Mucosa of rectum (tissue), 2 donors: ENCODE measurements around the gene OR8S1.
"Not testable (repeated sequence)": the region's sequence is repeated elsewhere in the genome, so short reads cannot be mapped to it uniquely, and the experiment has no call there.

Experiments used
- H3K27ac ChIP-seq, 2 donors: one replicate each; pipeline ENCODE4 v1.7.0; 2013; ENCODE audit warnings: inconsistent platforms in 2 of 2, low read depth in 2 of 2, low read length in 2 of 2
- H3K27me3 ChIP-seq, 2 donors: one replicate each; pipeline ENCODE4 v1.7.0; 2013; ENCODE audit warnings: low read length in 2 of 2; ENCODE audit not compliant: control insufficient read depth in 2 of 2, insufficient read depth in 2 of 2
- H3K36me3 ChIP-seq, 2 donors: one replicate each; pipeline ENCODE4 v1.7.0; 2013; ENCODE audit warnings: low read length in 2 of 2; ENCODE audit not compliant: control insufficient read depth in 2 of 2, insufficient read depth in 2 of 2
- H3K4me1 ChIP-seq, 2 donors: one replicate each; pipeline ENCODE4 v1.7.0; 2013; ENCODE audit warnings: low read length in 2 of 2, mild to moderate bottlenecking in 1 of 2; ENCODE audit not compliant: control insufficient read depth in 2 of 2, insufficient read depth in 2 of 2
- H3K4me3 ChIP-seq, 2 donors: one replicate each; pipeline ENCODE4 v1.7.0; 2013; ENCODE audit warnings: low read length in 2 of 2
- H3K9ac ChIP-seq, 2 donors: one replicate each; pipeline ENCODE4 v1.7.0; 2013; ENCODE audit warnings: low read length in 2 of 2, low read depth in 1 of 2, mild to moderate bottlenecking in 1 of 2
- H3K9me3 ChIP-seq, 2 donors: one replicate each; pipeline ENCODE4 v1.7.0; 2013; ENCODE audit warnings: low read length in 2 of 2; ENCODE audit not compliant: control insufficient read depth in 2 of 2
- donor health status: healthy.
- donor health status: Normal muscosa, but diverticular disease.

The OR8S1 gene

DNA sequence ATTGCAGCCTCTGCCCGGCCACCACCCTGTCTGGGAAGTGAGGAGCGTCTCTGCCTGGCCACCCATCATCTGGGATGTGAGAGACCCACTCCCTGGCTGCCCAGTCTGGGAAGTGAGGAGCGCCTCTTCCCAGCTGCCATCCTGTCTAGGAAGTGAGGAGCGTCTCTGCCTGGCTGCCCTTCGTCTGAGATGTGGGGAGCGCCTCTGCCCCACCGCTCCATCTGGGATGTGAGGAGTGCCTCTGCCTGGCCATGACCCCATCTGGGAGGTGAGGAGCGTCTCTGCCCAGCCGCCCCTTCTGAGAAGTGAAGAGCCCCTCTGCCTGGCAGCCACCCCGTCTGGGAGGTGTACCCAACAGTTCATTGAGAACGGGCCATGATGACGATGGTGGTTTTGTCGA, 26.2 kb downstream of the OR8S1 start:
- not testable (repeated sequence) for H3K9ac ChIP-seq, H3K36me3 ChIP-seq, H3K27ac ChIP-seq, H3K27me3 ChIP-seq, H3K4me1 ChIP-seq, H3K9me3 ChIP-seq, H3K4me3 ChIP-seq

DNA sequence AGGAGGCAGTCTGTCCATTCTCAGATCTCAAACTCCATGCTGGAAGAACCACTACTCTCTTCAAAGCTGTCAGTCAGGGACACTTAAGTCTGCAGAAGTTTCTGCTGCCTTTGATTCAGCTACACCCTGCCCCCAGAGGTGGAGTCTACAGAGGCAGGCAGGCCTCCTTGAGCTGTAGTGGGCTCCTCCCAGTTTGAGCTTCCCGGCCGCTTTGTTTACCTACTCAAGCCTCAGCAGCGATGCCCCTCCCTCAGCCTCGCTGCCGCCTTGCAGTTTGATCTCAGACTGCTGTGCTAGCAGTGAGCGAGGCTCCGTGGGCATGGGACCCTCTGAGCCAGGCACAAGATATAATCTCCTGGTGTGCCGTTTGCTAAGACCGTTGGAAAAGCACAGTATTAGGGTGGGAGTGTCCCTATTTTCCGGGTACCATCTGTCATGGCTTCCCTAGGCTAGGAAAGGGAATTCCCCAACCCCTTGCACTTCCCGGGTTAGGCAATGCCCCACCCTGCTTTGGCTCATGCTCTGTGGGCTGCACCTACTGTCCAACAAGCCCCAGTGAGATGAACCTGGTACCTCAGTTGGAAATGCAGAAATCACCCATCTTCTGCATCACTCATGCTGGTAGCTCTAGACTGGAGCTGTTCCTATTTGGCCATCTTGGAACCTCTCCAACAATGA, 28.4 kb downstream of the OR8S1 start:
- not testable (repeated sequence) for H3K36me3 ChIP-seq, H3K9ac ChIP-seq, H3K4me1 ChIP-seq, H3K27ac ChIP-seq, H3K4me3 ChIP-seq, H3K9me3 ChIP-seq, H3K27me3 ChIP-seq

- Histone ChIP-seq H3K27me3 (no peaks in the 10 kb centered on the region), H3K9ac (no peak overlapping the region), H3K4me1 (no peaks in the 10 kb centered on the region)
Measured at GRCh38 chr12:48556631-48557030, 31.2 kb downstream of the OR8S1 start.

GRCh38 chr12:48557919-48558318, 32.5 kb downstream of the OR8S1 start:
- H3K27me3 ChIP-seq, result no peaks in the 10 kb centered on the region
- H3K36me3 ChIP-seq, result no peaks in the 10 kb centered on the region

More at GRCh38 chr12:48556631-48557030, 31.2 kb downstream of the OR8S1 start:
- Histone ChIP-seq H3K9me3 (no peaks in the 10 kb centered on the region), H3K27ac (no peak overlapping the region), H3K4me3 (no peak overlapping the region), H3K36me3 (no peaks in the 10 kb centered on the region)

GRCh38 chr12:48567731-48568130, 42.3 kb downstream of the OR8S1 start:
- Histone ChIP-seq H3K27ac (no peak overlapping the region), H3K36me3 (no peaks in the 10 kb centered on the region), H3K4me1 (no peaks in the 10 kb centered on the region), H3K27me3 (no peaks in the 10 kb centered on the region), H3K4me3 (no peak overlapping the region), H3K9me3 (no peaks in the 10 kb centered on the region), H3K9ac (no peak overlapping the region)

More at GRCh38 chr12:48557919-48558318, 32.5 kb downstream of the OR8S1 start:
- Histone ChIP-seq H3K27ac (no peak overlapping the region), H3K4me1 (no peaks in the 10 kb centered on the region), H3K9ac (no peak overlapping the region), H3K4me3 (no peak overlapping the region), H3K9me3 (no peaks in the 10 kb centered on the region)

- no peak within 1 kb of the TSS for H3K9ac ChIP-seq
- H3K4me3 ChIP-seq, result no peak within 1 kb of the TSS
Measured at GRCh38 chr12:48569946-48570345, 44.5 kb downstream of the OR8S1 start, which contains the start of gene LALBA. LALBA (minus strand) TSS chr12:48570046; CDS start chr12:48570020, 26 bp downstream.

GRCh38 chr12:48572326-48572725, 46.9 kb downstream of the OR8S1 start:
- H3K36me3 ChIP-seq, result no peaks in the 10 kb centered on the region
- H3K9ac ChIP-seq, result no peak overlapping the region
- no peaks in the 10 kb centered on the region for H3K4me1 ChIP-seq
- H3K27ac ChIP-seq, result no peak overlapping the region
- no peak overlapping the region for H3K4me3 ChIP-seq
- no peaks in the 10 kb centered on the region for H3K27me3 ChIP-seq
- H3K9me3 ChIP-seq, result no peaks in the 10 kb centered on the region

More at GRCh38 chr12:48569946-48570345, 44.5 kb downstream of the OR8S1 start, which contains the start of gene LALBA:
- H3K4me1 ChIP-seq, result no peaks in the 10 kb centered on the region
- no peaks in the 10 kb centered on the region for H3K36me3 ChIP-seq
- no peaks in the 10 kb centered on the region for H3K9me3 ChIP-seq
- H3K27me3 ChIP-seq, result no peaks in the 10 kb centered on the region
- no peak within 1 kb of the TSS for H3K27ac ChIP-seq
